ENCODE data around the gene CD48. TPM values are rescaled to one million over a fixed set of nuclear protein-coding genes. Genes with fewer than 3 reads are reported as not detected.
"Not testable (repeated sequence)": the region's sequence is repeated elsewhere in the genome, so short reads cannot be mapped to it uniquely, and the experiment has no call there.

Gene CD48
- polyA plus RNA-seq, 3 donors from 2014 or later = 202 to 229 (median 205) TPM

DNA sequence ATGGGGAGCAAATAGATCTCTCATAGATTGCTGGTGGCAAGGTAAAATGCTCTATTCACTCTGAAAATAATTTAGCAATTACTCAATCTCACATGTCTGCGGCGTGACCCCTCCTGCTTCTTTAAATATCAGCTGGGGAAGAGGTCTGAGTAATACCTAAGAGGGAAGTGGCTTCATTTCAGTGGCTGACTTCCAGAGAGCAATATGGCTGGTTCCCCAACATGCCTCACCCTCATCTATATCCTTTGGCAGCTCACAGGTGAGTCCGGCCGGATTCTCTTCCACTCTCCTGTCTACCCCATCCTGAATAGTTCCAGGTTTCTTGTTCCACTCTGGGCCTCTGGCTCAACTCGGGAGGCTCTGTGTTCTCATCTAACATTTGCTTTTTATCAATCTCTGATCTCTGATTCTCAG is 27.5 kb upstream of the CD48 start, which contains the start of gene SLAMF7:
SLAMF7 (plus strand) TSS at position 150 of the 414 bp plus-strand sequence; CDS start at position 205, 55 bp downstream.
- Mint-ChIP-seq H3K36me3 (peaks cover 24 to 45% (median 33%) of the 10 kb centered on the region in 3 donors), H3K4me1 (peaks cover 80 to 92% of the 10 kb centered on the region in 2 donors), H3K9me3 (peaks cover 8 to 41% (median 32%) of the 10 kb centered on the region in 6 donors), H3K4me3 (peak within 1 kb of the TSS; percentile 88 to 97 (median 90)), H3K27me3 (ENCODE audit: low read depth in 3 of 3) (peaks cover 11 to 29% (median 18%) of the 10 kb centered on the region in 3 donors), H3K27ac (peak within 1 kb of the TSS; percentile 93 to 100 (median 94))
- peak; percentile 70 to 72 (median 71) for DNase-seq

DNA sequence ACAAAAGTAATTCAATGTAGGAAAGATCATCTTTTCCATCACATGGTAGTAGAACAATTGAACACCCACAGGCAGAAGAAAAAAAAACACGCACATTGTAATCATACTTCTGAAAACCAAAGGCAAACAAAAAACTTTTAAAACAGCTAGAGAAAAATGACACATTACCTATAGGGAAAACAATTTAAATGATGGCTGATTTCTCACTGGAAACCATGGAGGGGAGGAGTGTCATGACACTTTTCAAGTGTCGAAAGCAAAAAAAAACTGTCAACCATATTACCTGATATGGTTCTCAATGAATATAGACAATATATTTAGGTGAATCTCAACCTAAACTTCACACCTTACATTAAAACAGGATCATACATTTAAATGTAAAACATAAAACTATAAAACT is 26.6 kb upstream of the CD48 start:
- peaks cover 19 to 45% (median 36%) of the 10 kb centered on the region in 3 donors for H3K36me3 Mint-ChIP-seq
- H3K9me3 Mint-ChIP-seq = peaks cover 15 to 46% (median 34%) of the 10 kb centered on the region in 6 donors
- peak overlapping the region; percentile 93 to 100 (median 94) for H3K27ac Mint-ChIP-seq
- peak overlapping the region; percentile 88 to 97 (median 90) for H3K4me3 Mint-ChIP-seq
- DNase-seq = peak; percentile 42 to 60 (median 53)
- H3K27me3 Mint-ChIP-seq (ENCODE audit: low read depth in 3 of 3) = peaks cover 11 to 29% (median 15%) of the 10 kb centered on the region in 3 donors
- peaks cover 80 to 92% of the 10 kb centered on the region in 2 donors for H3K4me1 Mint-ChIP-seq

DNA sequence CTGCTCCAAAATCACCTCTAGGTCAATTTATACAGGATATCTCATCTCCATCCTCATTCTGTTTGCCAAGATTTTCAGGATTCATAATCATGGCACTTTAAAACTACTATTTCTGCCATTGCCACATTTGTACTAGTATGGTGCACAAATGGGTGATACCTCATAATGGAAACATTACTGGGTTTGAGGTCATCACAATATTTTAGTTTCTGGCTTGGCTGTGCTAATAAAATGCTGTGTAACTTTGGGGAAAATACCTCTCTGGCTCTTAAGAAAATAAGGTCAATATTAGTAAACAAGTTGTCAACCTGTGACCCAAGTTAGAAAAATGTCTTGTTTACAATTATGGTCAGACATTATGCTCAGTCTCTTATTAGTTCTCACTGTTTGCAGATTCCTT is 22.7 kb upstream of the CD48 start:
- peaks cover 9 to 14% (median 14%) of the 10 kb centered on the region in 3 donors for H3K27me3 Mint-ChIP-seq (ENCODE audit: low read depth in 3 of 3)
- peaks cover 66 to 80% of the 10 kb centered on the region in 2 donors for H3K4me1 Mint-ChIP-seq
- H3K27ac Mint-ChIP-seq = peak overlapping the region; percentile 67 to 88 (median 81)
- no peak for DNase-seq
- peaks cover 23 to 52% (median 35%) of the 10 kb centered on the region in 6 donors for H3K9me3 Mint-ChIP-seq
- peak overlapping the region; percentile 54 to 78 (median 60) for H3K4me3 Mint-ChIP-seq
- H3K36me3 Mint-ChIP-seq = peaks cover 12 to 42% (median 35%) of the 10 kb centered on the region in 3 donors

DNA sequence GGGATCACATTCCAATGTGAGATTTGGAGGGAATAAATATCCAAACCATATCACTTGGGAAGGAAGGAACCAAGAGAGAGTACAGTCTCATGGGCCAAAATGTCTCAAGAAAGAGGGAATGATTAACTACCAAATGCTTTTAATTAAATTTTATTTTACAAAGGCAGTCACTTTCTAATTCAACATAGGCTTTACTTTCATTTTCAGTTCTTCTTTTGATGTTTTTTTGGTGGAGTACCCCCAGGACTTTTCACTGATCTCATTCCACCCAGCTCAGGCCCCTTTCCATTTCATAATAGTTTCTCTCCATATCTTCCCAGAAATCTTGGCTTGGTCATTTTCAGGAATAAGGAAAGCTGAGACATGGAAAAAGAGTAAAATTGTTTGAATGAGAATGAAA is 22.3 kb upstream of the CD48 start:
- Mint-ChIP-seq H3K27ac (peak overlapping the region; percentile 65 to 88 (median 76)), H3K4me3 (peak overlapping the region; percentile 54 to 78 (median 60))

DNA sequence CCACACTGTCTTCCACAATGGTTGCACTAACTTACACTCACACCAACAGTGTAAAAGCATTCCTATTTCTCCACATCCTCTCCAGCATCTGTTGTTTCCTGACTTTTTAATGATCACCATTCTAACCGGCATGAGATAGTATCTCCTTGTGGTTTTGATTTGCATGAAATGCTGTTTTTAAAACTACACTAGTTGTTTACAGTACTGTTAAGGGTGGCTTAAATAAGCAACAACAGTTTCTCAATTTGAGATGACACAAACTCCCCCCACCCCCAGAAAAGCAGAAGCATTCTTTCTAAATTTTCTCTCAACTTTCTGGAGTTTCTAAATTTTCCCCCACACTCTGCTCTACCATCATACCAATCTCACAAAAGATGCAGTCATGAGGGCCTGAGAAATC is 20.4 kb upstream of the CD48 start:
- H3K9me3 Mint-ChIP-seq = peaks cover 13 to 39% (median 21%) of the 10 kb centered on the region in 6 donors
- peaks cover 12 to 34% (median 26%) of the 10 kb centered on the region in 3 donors for H3K36me3 Mint-ChIP-seq
- H3K4me3 Mint-ChIP-seq = peak overlapping the region in 3 of 5 donors; percentile 4 to 45 (median 9)
- H3K27ac Mint-ChIP-seq = peak overlapping the region in 3 of 6 donors; percentile 12 to 79 (median 36)
- H3K27me3 Mint-ChIP-seq (ENCODE audit: low read depth in 3 of 3) = peaks cover 0 to 13% (median 7%) of the 10 kb centered on the region in 3 donors
- no peak for DNase-seq
- peaks cover 48 to 57% of the 10 kb centered on the region in 2 donors for H3K4me1 Mint-ChIP-seq

More for the DNA sequence above, 22.3 kb upstream of the CD48 start:
- Mint-ChIP-seq H3K4me1 (peaks cover 63 to 76% of the 10 kb centered on the region in 2 donors), H3K36me3 (peaks cover 12 to 42% (median 35%) of the 10 kb centered on the region in 3 donors), H3K27me3 (ENCODE audit: low read depth in 3 of 3) (peaks cover 9 to 14% (median 14%) of the 10 kb centered on the region in 3 donors), H3K9me3 (peaks cover 23 to 52% (median 35%) of the 10 kb centered on the region in 6 donors)
- DNase-seq = no peak

DNA sequence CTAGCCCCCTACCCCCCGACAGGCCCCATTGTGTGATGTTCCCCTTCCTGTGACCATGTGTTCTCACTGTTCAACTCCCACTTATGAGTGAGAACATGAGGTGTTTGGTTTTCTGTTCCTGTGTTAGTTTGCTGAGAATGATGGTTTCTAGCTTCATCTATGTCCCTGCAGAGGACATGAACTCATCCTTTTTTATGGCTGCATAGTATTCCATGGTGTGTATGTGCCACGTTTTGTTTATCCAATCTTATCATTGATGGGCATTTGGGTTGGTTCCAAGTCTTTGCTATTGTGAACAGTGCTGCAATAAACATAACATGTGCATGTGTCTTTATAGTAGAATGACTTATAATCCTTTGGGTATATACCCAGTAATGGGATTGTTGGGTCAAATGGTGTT is 19.9 kb upstream of the CD48 start:
- DNase-seq = not testable (repeated sequence)
- peak overlapping the region in 2 of 5 donors; percentile 28 to 45 for H3K4me3 Mint-ChIP-seq
- peak overlapping the region in 3 of 6 donors; percentile 36 to 42 (median 37) for H3K27ac Mint-ChIP-seq
- peaks cover 12 to 30% (median 23%) of the 10 kb centered on the region in 3 donors for H3K36me3 Mint-ChIP-seq
- H3K4me1 Mint-ChIP-seq = peaks cover 44 to 53% of the 10 kb centered on the region in 2 donors
- peaks cover 9 to 34% (median 18%) of the 10 kb centered on the region in 6 donors for H3K9me3 Mint-ChIP-seq
- peaks cover 0 to 11% (median 4%) of the 10 kb centered on the region in 3 donors for H3K27me3 Mint-ChIP-seq (ENCODE audit: low read depth in 3 of 3)

DNA sequence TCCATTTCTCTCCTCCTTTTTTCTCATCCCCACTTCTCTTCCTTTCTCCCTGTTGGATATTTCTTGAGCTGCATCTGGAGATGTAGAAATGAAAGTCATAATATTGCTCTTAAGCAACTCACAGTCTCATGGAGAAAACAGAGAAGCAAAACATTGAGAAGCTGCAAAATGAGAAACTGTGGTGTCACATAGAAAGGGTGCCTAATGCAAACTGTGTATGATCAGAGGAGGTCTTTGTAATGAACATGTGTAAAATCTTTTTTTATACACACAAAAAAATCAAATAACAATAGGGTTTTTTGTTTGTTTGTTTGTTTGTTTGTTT is 15.7 kb upstream of the CD48 start:
- Mint-ChIP-seq H3K27me3 (ENCODE audit: low read depth in 3 of 3) (no peaks in the 10 kb centered on the region), H3K4me1 (peaks cover 22 to 29% of the 10 kb centered on the region in 2 donors), H3K27ac (no peak overlapping the region), H3K9me3 (no peaks in the 10 kb centered on the region), H3K36me3 (peaks cover 0 to 1% (median under 1%) of the 10 kb centered on the region in 3 donors), H3K4me3 (no peak overlapping the region)
- no peak for DNase-seq

DNA sequence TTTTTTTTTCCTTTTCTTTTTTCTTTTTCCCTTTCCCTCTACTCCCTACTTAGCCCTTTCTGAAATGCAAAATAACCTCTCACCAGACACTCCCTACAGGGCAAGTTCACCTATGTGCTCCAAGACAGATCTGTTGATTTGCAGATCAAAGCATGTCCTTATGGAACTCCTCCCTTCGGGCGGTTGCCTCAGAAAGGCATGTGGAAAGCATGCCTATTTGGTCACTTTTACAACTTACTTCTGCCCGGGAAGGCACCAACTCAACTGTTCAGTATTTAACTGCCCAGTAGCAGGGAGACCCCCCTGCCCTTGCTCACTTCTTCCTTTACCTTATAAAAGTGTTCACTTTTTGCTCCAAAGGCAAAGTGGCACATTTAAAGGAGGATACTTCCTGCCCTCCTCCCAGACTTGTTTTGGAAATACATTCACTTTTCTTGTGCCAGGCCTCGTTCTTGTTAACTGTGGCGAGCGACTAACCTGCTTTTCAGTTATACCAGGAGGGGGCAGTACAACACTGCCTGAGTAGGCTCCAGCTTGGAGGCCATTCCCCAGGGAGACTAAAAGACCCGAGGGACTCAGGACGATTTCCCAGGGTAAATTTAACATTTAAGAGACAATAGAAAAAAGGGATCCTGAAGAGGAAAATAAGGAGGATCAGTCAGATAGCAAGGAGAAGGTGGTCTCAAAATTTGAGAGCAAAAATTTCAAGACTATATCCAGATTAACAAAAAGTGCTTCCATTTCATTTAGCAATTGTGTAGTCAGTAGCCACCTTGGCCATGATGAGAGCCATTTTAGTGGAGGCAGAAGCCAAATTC is 15.1 kb upstream of the CD48 start:
- Mint-ChIP-seq H3K36me3 (no peaks in the 10 kb centered on the region), H3K27me3 (ENCODE audit: low read depth in 3 of 3) (no peaks in the 10 kb centered on the region), H3K9me3 (no peaks in the 10 kb centered on the region), H3K27ac (no peak overlapping the region), H3K4me1 (peaks cover 20 to 28% of the 10 kb centered on the region in 2 donors), H3K4me3 (no peak overlapping the region)
- DNase-seq = peak; percentile 78 to 82 (median 80)

DNA sequence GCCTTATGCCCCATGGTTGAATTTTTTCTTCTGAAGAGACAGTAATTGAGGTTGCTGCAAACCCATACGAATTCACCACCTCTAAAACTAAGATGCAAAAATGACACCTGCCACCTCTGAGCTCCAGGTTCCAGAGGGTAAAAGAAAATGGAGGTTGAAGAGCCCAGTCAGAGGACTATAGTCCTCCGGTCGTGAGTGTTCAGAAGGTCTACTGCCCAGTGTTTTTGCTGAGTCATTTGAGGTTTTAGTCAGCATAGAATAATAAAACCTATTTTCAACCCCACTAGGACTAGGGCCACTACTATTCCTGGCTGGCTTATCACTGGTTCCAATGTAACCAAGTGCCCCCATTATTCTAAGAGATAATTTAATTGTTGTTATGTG is 14.5 kb upstream of the CD48 start:
- Mint-ChIP-seq H3K4me3 (no peak overlapping the region), H3K27ac (no peak overlapping the region), H3K27me3 (ENCODE audit: low read depth in 3 of 3) (no peaks in the 10 kb centered on the region), H3K36me3 (no peaks in the 10 kb centered on the region), H3K9me3 (no peaks in the 10 kb centered on the region), H3K4me1 (peaks cover 15 to 22% of the 10 kb centered on the region in 2 donors)
- no peak for DNase-seq

DNA sequence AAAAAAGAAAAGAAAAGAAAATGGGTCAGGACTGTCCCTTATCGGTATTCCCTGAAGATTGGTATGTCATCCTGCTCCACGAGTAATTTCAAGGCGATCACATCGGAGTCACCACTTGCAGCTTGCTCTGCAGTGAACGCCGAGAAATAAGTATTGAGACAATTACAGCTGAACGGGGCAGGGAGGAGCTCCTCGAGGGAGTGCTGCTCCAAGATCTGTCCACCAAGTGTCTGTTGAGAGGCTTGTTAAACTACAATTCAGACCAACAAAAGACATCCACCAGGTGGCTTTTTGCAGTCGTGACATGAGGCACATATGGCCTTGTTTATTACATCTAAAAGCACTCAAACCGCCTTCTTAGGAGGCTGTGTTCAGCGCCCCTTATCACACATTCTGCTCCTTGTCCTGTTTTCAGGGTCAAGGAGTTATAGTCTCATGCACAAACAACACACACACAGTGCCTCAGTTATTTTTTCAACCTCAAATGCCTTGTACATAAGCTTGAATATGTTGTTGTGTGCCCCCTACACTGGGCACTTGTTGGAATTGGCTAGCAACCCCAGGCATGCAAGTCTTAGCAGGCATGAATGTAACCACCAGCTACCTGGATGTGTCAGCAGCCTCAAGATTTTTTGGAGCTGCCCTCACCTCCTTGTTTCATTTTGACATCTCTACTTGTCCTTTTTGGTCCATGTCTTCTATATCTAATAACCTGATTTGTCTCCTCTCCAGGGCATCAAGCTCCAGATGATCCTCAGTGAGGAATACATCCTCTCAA is 13.0 kb upstream of the CD48 start:
- no peak overlapping the region for H3K4me3 Mint-ChIP-seq

DNA sequence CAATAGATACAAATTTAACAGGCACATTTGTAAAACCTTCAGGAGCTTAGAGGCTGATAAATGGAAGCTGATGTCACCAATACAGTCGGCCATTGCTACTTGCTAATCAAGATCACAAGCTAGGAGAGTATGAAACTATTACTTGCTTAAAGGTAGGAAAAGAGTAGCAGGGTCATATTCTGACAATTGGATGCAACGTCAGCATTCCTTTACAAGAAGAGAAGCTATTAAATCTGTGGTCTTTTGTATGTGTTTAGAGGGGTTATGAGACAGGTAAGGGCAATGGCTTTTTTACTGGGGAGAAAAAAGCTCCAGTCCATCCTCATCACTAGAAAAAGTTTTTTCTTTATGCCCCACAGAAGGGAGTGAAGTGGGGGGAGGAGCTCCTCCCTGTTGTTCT is 11.7 kb upstream of the CD48 start:
- peak overlapping the region in 2 of 6 donors; percentile 90 for H3K27ac Mint-ChIP-seq
- DNase-seq = no peak
- H3K4me1 Mint-ChIP-seq = peaks cover 19 to 26% of the 10 kb centered on the region in 2 donors
- H3K4me3 Mint-ChIP-seq = no peak overlapping the region
- no peaks in the 10 kb centered on the region for H3K9me3 Mint-ChIP-seq
- H3K36me3 Mint-ChIP-seq = no peaks in the 10 kb centered on the region
- no peaks in the 10 kb centered on the region for H3K27me3 Mint-ChIP-seq (ENCODE audit: low read depth in 3 of 3)

More for the DNA sequence above, 13.0 kb upstream of the CD48 start:
- Mint-ChIP-seq H3K27me3 (ENCODE audit: low read depth in 3 of 3) (no peaks in the 10 kb centered on the region), H3K36me3 (no peaks in the 10 kb centered on the region), H3K27ac (peak overlapping the region in 1 of 6 donors; percentile 26), H3K4me1 (peaks cover 19 to 26% of the 10 kb centered on the region in 2 donors), H3K9me3 (no peaks in the 10 kb centered on the region)
- DNase-seq = no peak

DNA sequence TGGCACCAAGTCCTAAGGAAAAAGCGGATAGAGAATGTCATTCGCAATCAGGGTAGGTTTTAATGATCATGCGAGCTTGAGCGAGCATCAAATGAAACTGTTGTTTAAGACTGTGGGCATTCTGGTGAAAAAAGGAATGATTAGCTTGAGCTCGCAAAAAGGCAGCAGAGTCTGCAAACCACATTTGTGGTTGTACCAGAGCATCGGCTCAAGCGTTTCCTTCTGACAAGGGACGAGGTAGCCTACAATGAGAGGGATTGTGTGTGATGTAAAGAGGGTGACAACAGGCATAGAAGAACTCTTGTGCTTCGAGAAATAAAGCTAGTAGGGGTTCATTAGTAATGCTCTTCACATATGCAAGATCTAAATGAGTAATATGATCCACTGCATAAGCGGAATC is 11.1 kb upstream of the CD48 start:
- no peaks in the 10 kb centered on the region for H3K27me3 Mint-ChIP-seq (ENCODE audit: low read depth in 3 of 3)
- peak overlapping the region; percentile 19 to 75 (median 64) for H3K4me3 Mint-ChIP-seq
- DNase-seq = peak in 1 of 3 donors; percentile 61
- peaks cover 19 to 26% of the 10 kb centered on the region in 2 donors for H3K4me1 Mint-ChIP-seq
- H3K9me3 Mint-ChIP-seq = no peaks in the 10 kb centered on the region
- peak overlapping the region; percentile 6 to 90 (median 84) for H3K27ac Mint-ChIP-seq
- H3K36me3 Mint-ChIP-seq = no peaks in the 10 kb centered on the region

DNA sequence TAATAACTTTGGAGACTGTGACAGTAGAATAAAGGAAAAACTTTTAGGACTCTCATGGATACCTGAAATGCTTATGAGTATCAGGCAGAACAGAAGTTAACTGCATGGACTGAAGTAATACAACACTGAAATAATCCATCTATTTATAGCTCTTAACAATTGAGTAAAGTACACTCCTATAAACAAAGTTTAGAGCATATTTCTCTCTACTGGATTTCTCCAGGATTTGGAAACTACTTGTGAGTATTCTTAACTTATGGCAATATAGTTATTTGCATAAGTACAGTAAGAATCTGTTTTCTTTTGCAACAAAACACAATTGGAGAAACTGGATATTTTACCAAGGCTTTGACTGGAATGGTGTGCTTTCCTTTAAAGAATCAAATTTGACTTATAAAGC is 9.9 kb upstream of the CD48 start:
- Mint-ChIP-seq H3K4me3 (no peak overlapping the region), H3K4me1 (peaks cover 19 to 26% of the 10 kb centered on the region in 2 donors), H3K9me3 (no peaks in the 10 kb centered on the region), H3K27ac (no peak overlapping the region), H3K27me3 (ENCODE audit: low read depth in 3 of 3) (peaks cover 0 to 4% (median 3%) of the 10 kb centered on the region in 3 donors), H3K36me3 (no peaks in the 10 kb centered on the region)
- no peak for DNase-seq
